ENCODE results near the gene GOLGA3.
A peak's percentile ranks its signal among the peaks of the same experiment; 100 is the strongest.

GOLGA3 gene

DNA sequence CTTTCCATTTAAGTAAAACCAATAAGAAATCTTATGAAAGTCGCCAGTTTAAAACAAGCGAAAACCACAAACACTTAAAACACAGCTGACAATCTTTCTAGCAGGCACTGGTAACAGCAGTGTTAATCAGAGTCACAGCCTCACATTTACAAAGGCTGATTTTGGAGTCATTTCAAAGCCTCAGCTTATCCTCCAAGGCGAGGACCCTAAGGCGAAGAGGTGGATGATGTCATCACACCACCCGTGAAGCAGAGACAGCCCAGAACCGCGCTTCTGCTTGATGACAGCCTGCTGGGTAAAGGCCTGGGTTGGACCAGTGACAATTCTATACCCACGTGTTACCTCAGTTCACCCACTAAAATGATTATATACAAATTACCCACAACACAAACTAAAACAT lies 10.1 kb downstream of the GOLGA3 start:
- H3K23ac ChIP-seq (ENCODE audit: low read depth, low read length, poor library complexity), result no peak overlapping the region
- H3K9me3 ChIP-seq (replicated peaks in 1 of 2; ENCODE audit: control insufficient read depth in 2 of 2, insufficient read depth in 1 of 2, low read depth in 1 of 2, low read length in 2 of 2), result peaks cover 0 to 4% of the 10 kb centered on the region in 2 donors
- no peak overlapping the region for H3K4ac ChIP-seq (ENCODE audit: low read length)
- peak overlapping the region; percentile 60 for H3K9ac ChIP-seq (ENCODE audit: low read depth, low read length, poor library complexity)
- no peak overlapping the region for H3K27ac ChIP-seq (replicated peaks; ENCODE audit: low read length)
- H2BK12ac ChIP-seq (ENCODE audit: low read length), result no peak overlapping the region
- H3K4me1 ChIP-seq (ENCODE audit: control insufficient read depth in 2 of 2, insufficient read depth in 1 of 2, low read depth in 1 of 2, low read length in 2 of 2), result no peaks in the 10 kb centered on the region
- H3K4me3 ChIP-seq (ENCODE audit: low read length in 2 of 2), result no peak overlapping the region
- H2BK120ac ChIP-seq (ENCODE audit: low read depth, low read length), result no peak overlapping the region
- no peak overlapping the region for H2BK5ac ChIP-seq (ENCODE audit: low read length)
- no peak overlapping the region for H2AK5ac ChIP-seq (ENCODE audit: low read depth, low read length)
- H4K8ac ChIP-seq (ENCODE audit: low read depth, low read length), result no peak overlapping the region
- H3K18ac ChIP-seq (ENCODE audit: low read length), result no peak overlapping the region
- H4K91ac ChIP-seq (ENCODE audit: low read depth, low read length, poor library complexity), result no peak overlapping the region
- peaks cover 46 to 72% of the 10 kb centered on the region in 2 donors for H3K36me3 ChIP-seq (replicated peaks in 1 of 2; ENCODE audit: control insufficient read depth in 2 of 2, insufficient read depth in 2 of 2, low read length in 2 of 2)
- H3K79me1 ChIP-seq (ENCODE audit: low read depth, low read length), result peaks cover 3% of the 10 kb centered on the region
- WGBS, 2 donors (ENCODE audit: extremely low coverage in 2 of 2, insufficient read length in 2 of 2, insufficient replicate concordance in 1 of 2), result no CpG with 5 or more reads among the region's 8 CpGs
- no peak for DNase-seq (ENCODE audit: low spot score)
- H3K27me3 ChIP-seq (ENCODE audit: control insufficient read depth in 3 of 3, insufficient read depth in 3 of 3, low read depth in 1 of 3, low read length in 3 of 3), result no peaks in the 10 kb centered on the region
- no peak overlapping the region for H3K14ac ChIP-seq (ENCODE audit: low read length)
- H2AFZ ChIP-seq (ENCODE audit: low read length), result no peak overlapping the region
- H2BK15ac ChIP-seq (ENCODE audit: low read length), result no peak overlapping the region
- H3K4me2 ChIP-seq (ENCODE audit: insufficient read depth, low read length, poor library complexity, severe bottlenecking), result no peak overlapping the region

DNA sequence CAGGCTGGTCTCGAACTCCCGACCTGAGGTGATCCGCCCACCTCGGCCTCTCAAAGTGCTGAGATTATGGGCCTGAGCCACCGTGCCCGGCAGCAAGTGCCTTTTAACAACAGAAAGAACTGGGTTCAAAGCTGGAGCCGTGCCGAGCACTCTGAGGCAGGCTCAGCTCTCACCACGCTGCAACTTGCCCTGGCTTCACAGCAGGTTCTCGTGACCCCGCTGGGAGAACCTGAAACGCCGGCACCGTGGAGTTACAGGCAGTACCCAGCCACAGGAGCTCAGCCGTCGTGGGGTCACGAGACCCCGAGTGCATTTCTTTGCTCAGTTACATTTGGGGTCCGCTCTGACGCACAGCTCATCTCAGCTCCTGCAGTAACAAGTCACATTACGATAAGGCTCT lies 14.4 kb downstream of the GOLGA3 start:
- H3K14ac ChIP-seq (ENCODE audit: low read length), result no peak overlapping the region
- DNase-seq (ENCODE audit: low spot score), result no peak
- no peak overlapping the region for H3K4me2 ChIP-seq (ENCODE audit: insufficient read depth, low read length, poor library complexity, severe bottlenecking)
- no peak overlapping the region for H3K9ac ChIP-seq (ENCODE audit: low read depth, low read length, poor library complexity)
- no peaks in the 10 kb centered on the region for H3K79me1 ChIP-seq (ENCODE audit: low read depth, low read length)
- no peak overlapping the region for H4K8ac ChIP-seq (ENCODE audit: low read depth, low read length)
- no peak overlapping the region for H2AK5ac ChIP-seq (ENCODE audit: low read depth, low read length)
- H2BK15ac ChIP-seq (ENCODE audit: low read length), result no peak overlapping the region
- no peak overlapping the region for H3K18ac ChIP-seq (ENCODE audit: low read length)
- no peak overlapping the region for H2BK5ac ChIP-seq (ENCODE audit: low read length)
- no peaks in the 10 kb centered on the region for H3K27me3 ChIP-seq (ENCODE audit: control insufficient read depth in 3 of 3, insufficient read depth in 3 of 3, low read depth in 1 of 3, low read length in 3 of 3)
- H3K4ac ChIP-seq (ENCODE audit: low read length), result no peak overlapping the region
- no CpG with 5 or more reads among the region's 21 CpGs for WGBS, 2 donors (ENCODE audit: extremely low coverage in 2 of 2, insufficient read length in 2 of 2, insufficient replicate concordance in 1 of 2)
- peaks cover 43 to 80% of the 10 kb centered on the region in 2 donors for H3K36me3 ChIP-seq (replicated peaks in 1 of 2; ENCODE audit: control insufficient read depth in 2 of 2, insufficient read depth in 2 of 2, low read length in 2 of 2)
- H4K91ac ChIP-seq (ENCODE audit: low read depth, low read length, poor library complexity), result no peak overlapping the region
- no peak overlapping the region for H3K27ac ChIP-seq (replicated peaks; ENCODE audit: low read length)
- no peak overlapping the region for H2BK120ac ChIP-seq (ENCODE audit: low read depth, low read length)
- H2BK12ac ChIP-seq (ENCODE audit: low read length), result no peak overlapping the region
- no peak overlapping the region for H3K23ac ChIP-seq (ENCODE audit: low read depth, low read length, poor library complexity)
- no peak overlapping the region for H2AFZ ChIP-seq (ENCODE audit: low read length)
- no peak overlapping the region for H3K4me3 ChIP-seq (ENCODE audit: low read length in 2 of 2)
- peaks cover 0 to 4% of the 10 kb centered on the region in 2 donors for H3K9me3 ChIP-seq (replicated peaks in 1 of 2; ENCODE audit: control insufficient read depth in 2 of 2, insufficient read depth in 1 of 2, low read depth in 1 of 2, low read length in 2 of 2)
- no peaks in the 10 kb centered on the region for H3K4me1 ChIP-seq (ENCODE audit: control insufficient read depth in 2 of 2, insufficient read depth in 1 of 2, low read depth in 1 of 2, low read length in 2 of 2)

DNA sequence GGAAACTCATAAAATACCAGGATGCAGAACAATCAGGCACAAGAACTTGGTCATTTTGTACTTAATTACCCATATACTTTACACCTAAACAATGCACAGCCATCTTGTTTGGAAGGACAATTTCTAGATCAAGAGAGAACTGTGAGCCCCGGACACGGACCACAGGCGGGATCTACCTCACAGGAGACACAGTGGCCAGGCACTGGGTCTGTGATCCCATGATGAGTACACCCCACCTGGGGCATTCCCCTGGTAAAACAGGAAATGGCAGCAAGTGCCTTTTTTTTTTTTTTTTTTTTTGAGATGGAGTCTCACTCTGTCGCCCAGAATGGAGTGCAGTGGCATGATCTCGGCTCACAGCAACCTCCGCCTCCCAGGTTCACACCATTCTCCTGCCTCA lies 15.2 kb downstream of the GOLGA3 start:
- no peaks in the 10 kb centered on the region for H3K79me1 ChIP-seq (ENCODE audit: low read depth, low read length)
- H2AK5ac ChIP-seq (ENCODE audit: low read depth, low read length), result no peak overlapping the region
- no peak for DNase-seq (ENCODE audit: low spot score)
- no peak overlapping the region for H3K27ac ChIP-seq (replicated peaks; ENCODE audit: low read length)
- no peak overlapping the region for H4K8ac ChIP-seq (ENCODE audit: low read depth, low read length)
- no peak overlapping the region for H2BK5ac ChIP-seq (ENCODE audit: low read length)
- no peak overlapping the region for H3K14ac ChIP-seq (ENCODE audit: low read length)
- H3K4me3 ChIP-seq (ENCODE audit: low read length in 2 of 2), result no peak overlapping the region
- no peak overlapping the region for H2BK12ac ChIP-seq (ENCODE audit: low read length)
- no peaks in the 10 kb centered on the region for H3K27me3 ChIP-seq (ENCODE audit: control insufficient read depth in 3 of 3, insufficient read depth in 3 of 3, low read depth in 1 of 3, low read length in 3 of 3)
- no peak overlapping the region for H4K91ac ChIP-seq (ENCODE audit: low read depth, low read length, poor library complexity)
- no peak overlapping the region for H3K9ac ChIP-seq (ENCODE audit: low read depth, low read length, poor library complexity)
- H3K4me1 ChIP-seq (ENCODE audit: control insufficient read depth in 2 of 2, insufficient read depth in 1 of 2, low read depth in 1 of 2, low read length in 2 of 2), result no peaks in the 10 kb centered on the region
- H3K36me3 ChIP-seq (replicated peaks in 1 of 2; ENCODE audit: control insufficient read depth in 2 of 2, insufficient read depth in 2 of 2, low read length in 2 of 2), result peaks cover 40 to 79% of the 10 kb centered on the region in 2 donors
- no peak overlapping the region for H3K4ac ChIP-seq (ENCODE audit: low read length)
- H2BK120ac ChIP-seq (ENCODE audit: low read depth, low read length), result no peak overlapping the region
- peaks cover 0 to 3% of the 10 kb centered on the region in 2 donors for H3K9me3 ChIP-seq (replicated peaks in 1 of 2; ENCODE audit: control insufficient read depth in 2 of 2, insufficient read depth in 1 of 2, low read depth in 1 of 2, low read length in 2 of 2)
- H3K23ac ChIP-seq (ENCODE audit: low read depth, low read length, poor library complexity), result no peak overlapping the region
- no CpG with 5 or more reads among the region's 6 CpGs for WGBS, 2 donors (ENCODE audit: extremely low coverage in 2 of 2, insufficient read length in 2 of 2, insufficient replicate concordance in 1 of 2)
- H3K4me2 ChIP-seq (ENCODE audit: insufficient read depth, low read length, poor library complexity, severe bottlenecking), result no peak overlapping the region
- H2BK15ac ChIP-seq (ENCODE audit: low read length), result no peak overlapping the region
- no peak overlapping the region for H3K18ac ChIP-seq (ENCODE audit: low read length)
- no peak overlapping the region for H2AFZ ChIP-seq (ENCODE audit: low read length)

DNA sequence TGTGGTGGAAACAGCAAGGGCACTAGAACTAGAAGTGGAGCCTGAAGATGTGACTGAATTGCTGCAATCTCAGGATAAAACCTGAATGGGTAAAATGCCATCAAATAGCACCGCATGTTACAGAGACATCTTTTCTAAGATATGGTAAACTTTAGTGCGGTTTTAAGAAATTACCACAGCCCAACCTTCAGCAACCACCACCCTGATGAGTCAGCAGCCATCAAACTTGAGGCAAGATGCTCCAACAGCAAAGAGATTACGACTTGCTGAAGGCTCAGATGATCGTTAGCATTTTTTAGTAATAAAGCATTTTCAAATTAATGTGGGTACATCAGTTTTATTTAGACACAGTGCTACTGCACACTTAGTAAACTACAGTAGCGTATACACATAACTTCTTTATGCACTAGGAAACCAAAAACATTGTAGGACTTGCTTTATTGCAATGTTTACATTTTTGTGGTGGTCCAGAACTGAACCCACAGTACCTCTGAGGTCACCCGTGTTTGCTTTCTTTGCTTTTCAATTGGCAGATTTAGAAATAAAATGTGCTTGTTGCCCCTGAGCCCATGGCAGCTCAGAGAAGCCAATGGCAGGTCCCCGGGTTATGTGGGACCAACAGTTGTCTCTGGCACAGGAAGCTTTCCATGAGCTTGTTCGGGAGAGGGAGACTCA lies 15.9 kb downstream of the GOLGA3 start:
- Histone ChIP-seq H3K4me3 (ENCODE audit: low read length in 2 of 2) (no peak overlapping the region), H3K18ac (ENCODE audit: low read length) (no peak overlapping the region), H2BK15ac (ENCODE audit: low read length) (no peak overlapping the region), H3K4me1 (ENCODE audit: control insufficient read depth in 2 of 2, insufficient read depth in 1 of 2, low read depth in 1 of 2, low read length in 2 of 2) (no peaks in the 10 kb centered on the region), H3K79me1 (ENCODE audit: low read depth, low read length) (no peaks in the 10 kb centered on the region), H3K27me3 (ENCODE audit: control insufficient read depth in 3 of 3, insufficient read depth in 3 of 3, low read depth in 1 of 3, low read length in 3 of 3) (no peaks in the 10 kb centered on the region), H4K91ac (ENCODE audit: low read depth, low read length, poor library complexity) (no peak overlapping the region), H3K27ac (replicated peaks; ENCODE audit: low read length) (no peak overlapping the region), H3K9ac (ENCODE audit: low read depth, low read length, poor library complexity) (no peak overlapping the region), H3K36me3 (replicated peaks in 1 of 2; ENCODE audit: control insufficient read depth in 2 of 2, insufficient read depth in 2 of 2, low read length in 2 of 2) (peaks cover 39 to 79% of the 10 kb centered on the region in 2 donors), H2BK12ac (ENCODE audit: low read length) (no peak overlapping the region), H2BK5ac (ENCODE audit: low read length) (no peak overlapping the region), H2AK5ac (ENCODE audit: low read depth, low read length) (no peak overlapping the region), H3K14ac (ENCODE audit: low read length) (no peak overlapping the region), H2BK120ac (ENCODE audit: low read depth, low read length) (no peak overlapping the region), H3K4me2 (ENCODE audit: insufficient read depth, low read length, poor library complexity, severe bottlenecking) (no peak overlapping the region), H4K8ac (ENCODE audit: low read depth, low read length) (no peak overlapping the region), H3K23ac (ENCODE audit: low read depth, low read length, poor library complexity) (no peak overlapping the region), H3K9me3 (replicated peaks in 1 of 2; ENCODE audit: control insufficient read depth in 2 of 2, insufficient read depth in 1 of 2, low read depth in 1 of 2, low read length in 2 of 2) (peaks cover 0 to 3% of the 10 kb centered on the region in 2 donors), H3K4ac (ENCODE audit: low read length) (no peak overlapping the region), H2AFZ (ENCODE audit: low read length) (no peak overlapping the region)
- DNase-seq (ENCODE audit: low spot score), result no peak
- no CpG with 5 or more reads among the region's 8 CpGs for WGBS, 2 donors (ENCODE audit: extremely low coverage in 2 of 2, insufficient read length in 2 of 2, insufficient replicate concordance in 1 of 2)

All from neuronal stem cell (in vitro differentiated cells).